Stimulated activated CD8-positive, alpha-beta memory T cell treated with anti-CD3 and anti-CD28 coated beads, Interleukin-7, amount 100 ng/mL, for 24 hours (primary cell): ENCODE results near the gene PRMT1.
"Not testable (repeated sequence)": the region's sequence is repeated elsewhere in the genome, so short reads cannot be mapped to it uniquely, and the experiment has no call there.

ENCODE experiments used
- DNase-seq: peaks from one replicate; pipeline ENCODE4 v3.0.0-alpha.2; 2020; ENCODE audit warnings: low read depth

PRMT1 gene

DNA sequence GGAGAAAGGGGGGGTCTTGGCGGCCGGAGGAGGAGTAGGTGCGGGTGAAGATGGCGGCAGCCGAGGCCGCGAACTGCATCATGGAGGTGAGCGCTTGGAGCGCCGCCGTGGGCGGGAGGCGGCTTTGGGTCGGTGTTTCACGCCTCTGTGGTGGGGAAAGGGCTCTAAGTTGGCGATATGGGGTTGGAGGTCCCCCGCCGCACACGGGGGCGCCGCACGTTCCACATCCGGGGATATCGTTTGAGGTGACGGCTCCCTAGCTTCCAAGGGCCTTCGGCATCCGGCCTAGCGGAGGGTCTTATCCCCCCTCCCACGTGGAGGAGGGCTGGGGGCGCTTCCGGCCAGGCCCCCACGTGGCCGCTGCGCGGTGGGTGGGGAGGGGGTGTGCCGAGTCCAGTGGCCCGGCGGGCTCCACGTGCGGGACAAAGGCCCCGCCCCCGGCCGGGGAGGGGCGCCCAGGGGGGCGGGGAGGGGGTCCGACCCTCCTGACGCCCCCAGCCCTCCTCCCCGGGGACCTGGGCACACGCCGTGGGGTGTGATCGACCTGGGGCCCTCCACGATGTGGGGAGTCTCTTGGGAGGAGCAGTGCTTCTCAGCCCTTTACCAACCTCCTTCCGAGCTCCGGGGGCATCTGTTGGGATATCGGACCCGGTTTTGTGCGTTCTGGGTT lies at the start of gene PRMT1:
PRMT1 (plus strand) TSS at position 41 of the 670 bp plus-strand sequence; CDS start at position 51, 10 bp downstream.
- DNase-seq = no peak

DNA sequence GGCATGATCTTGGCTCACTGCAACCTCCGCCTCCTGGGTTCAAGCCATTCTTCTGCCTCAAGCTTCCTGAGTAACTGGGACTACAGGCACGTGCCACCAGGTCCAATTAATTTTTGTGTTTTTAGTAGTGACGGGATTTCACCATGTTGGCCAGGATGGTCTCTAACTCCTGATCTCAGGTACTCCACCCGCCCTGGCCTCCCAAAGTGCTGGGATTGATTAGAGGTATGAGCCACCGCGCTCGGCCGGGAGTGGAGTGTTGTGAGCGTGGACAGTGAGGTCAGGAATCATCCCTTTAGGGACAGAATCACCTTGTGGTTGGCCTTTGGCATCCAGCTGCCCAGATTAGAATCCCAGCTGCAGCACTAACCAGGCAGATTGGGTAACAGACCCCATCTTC lies 47.4 kb upstream of the PRMT1 start:
- no peak for DNase-seq

DNA sequence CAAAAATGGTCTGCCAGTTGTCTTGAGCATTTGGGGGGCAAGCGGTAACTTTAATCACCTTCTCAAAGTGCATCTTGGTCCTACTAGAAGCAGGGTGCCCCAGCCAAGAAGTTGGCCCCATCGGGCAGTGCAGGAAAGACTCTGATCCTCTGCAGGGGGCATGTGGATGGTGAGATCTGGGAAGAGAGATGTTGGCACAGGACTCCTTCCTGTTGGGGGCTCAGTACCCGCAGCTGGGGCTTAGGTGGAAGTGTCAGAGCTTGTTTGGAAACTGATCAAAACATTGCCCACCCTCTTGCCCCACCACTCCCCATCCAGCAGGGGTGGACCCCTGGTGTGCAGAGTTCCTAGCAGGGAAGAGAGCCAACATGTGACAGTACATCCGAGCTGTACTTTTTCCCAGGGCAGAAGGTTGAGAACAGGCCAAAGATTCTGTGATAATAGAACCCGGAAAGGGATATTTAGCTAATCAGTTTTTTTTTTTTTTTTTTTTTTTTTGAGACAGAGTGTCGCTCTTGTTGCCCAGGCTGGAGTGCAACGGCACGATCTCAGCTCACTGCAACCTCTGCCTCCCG lies 46.0 kb upstream of the PRMT1 start:
- no peak for DNase-seq

GRCh38 chr19:49631610-49632192 lies 45.4 kb upstream of the PRMT1 start:
- DNase-seq = no peak

GRCh38 chr19:49632576-49632975 lies 44.5 kb upstream of the PRMT1 start:
- DNase-seq = no peak

GRCh38 chr19:49633273-49633672 lies 43.8 kb upstream of the PRMT1 start:
- DNase-seq = not testable (repeated sequence)

GRCh38 chr19:49635530-49636232 lies 41.4 kb upstream of the PRMT1 start:
- DNase-seq = no peak

- no peak for DNase-seq
Measured at GRCh38 chr19:49636233-49636932, 40.7 kb upstream of the PRMT1 start.

GRCh38 chr19:49637821-49638738 lies 39.0 kb upstream of the PRMT1 start:
- DNase-seq = no peak

GRCh38 chr19:49639401-49640112 lies 37.5 kb upstream of the PRMT1 start:
- no peak for DNase-seq

DNA sequence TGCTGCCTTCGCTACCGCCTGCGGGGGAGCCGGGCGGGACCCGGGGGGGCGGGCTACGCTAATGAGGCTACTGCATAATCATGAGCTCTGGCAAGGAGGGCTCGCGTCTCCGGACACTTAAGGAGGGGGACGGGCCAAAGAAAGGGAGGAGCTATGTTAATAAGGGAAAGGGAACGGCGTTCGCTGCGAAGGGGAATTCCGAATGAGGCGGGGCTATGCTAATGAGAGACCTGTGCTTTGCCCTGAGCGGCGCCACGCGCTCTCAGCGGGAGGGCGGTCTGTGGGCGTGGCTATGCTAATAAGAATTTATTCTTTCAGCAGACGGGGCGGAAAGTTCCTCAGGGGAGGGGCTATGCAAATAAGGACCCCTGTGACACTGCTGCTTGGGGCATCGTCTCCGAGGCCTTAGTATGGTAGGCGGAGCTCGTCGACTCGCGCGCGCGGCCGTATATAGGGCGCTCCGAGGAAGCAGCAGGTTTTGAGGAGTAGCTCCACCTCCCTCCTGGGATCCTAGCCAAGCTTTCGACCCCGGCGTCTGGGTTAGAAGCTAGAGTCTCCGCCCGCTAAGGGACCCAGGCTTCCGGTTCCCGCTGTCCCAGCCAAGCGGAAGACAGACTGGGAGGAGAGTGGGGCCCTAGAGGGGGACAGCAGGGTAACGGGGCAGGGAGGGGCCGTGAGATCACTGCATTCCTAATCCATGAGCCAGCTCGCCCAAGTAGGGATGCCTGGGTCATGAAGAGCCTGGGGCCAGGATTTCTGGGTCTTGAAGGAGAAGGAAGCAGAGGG lies 36.8 kb upstream of the PRMT1 start, which contains the start of gene RRAS:
RRAS (minus strand) TSS at position 31 of the 786 bp plus-strand sequence. CDS start 45 bp downstream, outside the sequence.
- peak; percentile 99 for DNase-seq

DNA sequence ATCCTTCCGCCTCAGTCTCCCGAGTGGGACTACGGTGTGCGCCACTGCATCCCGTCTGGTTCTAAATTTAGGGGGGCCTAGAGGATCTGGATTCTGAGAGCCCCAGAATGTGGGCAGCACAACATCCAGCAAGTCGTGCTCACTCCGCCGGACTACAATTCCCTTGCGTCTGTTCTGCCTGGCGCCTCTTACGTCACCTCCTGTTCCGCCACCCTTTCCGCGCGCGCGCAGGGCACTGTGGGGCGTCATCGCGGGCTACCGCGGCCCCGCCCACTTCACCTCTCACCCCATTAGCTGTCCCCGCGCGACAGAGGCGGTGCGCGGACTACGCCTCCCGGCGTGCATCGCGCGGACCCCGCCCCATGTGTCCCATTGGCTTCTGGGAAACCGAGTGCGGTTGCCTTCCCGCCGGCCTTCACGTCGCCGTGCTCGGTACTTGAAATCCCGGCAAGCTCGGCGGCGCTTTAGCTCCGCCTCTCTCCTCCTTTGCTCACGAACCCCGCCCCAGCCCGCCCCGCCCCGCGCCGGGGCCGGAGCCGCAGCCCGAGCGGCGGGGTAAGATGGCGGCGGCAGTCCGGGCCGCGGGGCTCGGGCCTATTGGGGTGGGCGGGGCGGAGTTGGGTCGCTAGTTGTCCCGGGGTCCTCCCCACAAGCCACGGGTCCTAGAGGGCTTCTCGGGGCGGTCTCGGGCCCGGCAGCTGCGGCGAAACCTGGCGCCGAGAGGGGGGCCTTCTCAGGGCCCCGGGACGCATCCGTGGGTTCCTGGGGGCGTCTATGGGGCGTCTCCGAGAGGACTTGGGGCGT lies 35.2 kb upstream of the PRMT1 start, which contains the start of gene SCAF1:
SCAF1 (plus strand) TSS at position 522 of the 804 bp plus-strand sequence. CDS start 2,818 bp downstream, outside the sequence.
- DNase-seq = peak; percentile 96

DNA sequence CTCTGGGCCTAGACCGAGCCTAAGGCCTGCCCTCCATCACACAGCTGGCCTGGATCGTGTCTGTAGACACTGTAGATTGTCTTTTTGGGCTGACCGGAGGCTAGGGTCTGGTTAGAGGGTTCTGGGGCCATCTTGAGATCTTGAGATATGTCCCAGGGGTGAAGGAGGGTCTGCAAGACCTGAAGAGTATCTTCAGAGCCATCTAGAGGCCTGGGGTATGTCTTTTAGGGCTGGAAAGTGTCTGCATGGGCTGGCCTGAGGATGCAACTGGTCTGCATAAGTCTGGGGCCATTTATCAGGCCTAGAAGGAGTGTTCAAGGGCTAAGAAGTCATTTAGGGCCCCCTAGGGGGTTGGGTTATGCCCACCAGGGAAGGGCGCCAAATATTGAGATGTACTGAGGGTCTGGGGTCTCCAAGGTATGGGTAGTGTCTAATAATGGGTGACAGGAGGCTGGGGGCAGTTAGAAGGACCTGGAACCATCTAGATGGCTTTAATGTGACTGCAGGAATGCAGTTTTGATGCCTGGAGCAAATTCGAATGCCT lies 34.5 kb upstream of the PRMT1 start:
- DNase-seq = no peak

- no peak for DNase-seq
Measured at GRCh38 chr19:49643466-49643865, 33.6 kb upstream of the PRMT1 start.

- no peak for DNase-seq
Measured at GRCh38 chr19:49645592-49645991, 31.5 kb upstream of the PRMT1 start.

GRCh38 chr19:49645995-49646394 lies 31.1 kb upstream of the PRMT1 start:
- DNase-seq = no peak

DNA sequence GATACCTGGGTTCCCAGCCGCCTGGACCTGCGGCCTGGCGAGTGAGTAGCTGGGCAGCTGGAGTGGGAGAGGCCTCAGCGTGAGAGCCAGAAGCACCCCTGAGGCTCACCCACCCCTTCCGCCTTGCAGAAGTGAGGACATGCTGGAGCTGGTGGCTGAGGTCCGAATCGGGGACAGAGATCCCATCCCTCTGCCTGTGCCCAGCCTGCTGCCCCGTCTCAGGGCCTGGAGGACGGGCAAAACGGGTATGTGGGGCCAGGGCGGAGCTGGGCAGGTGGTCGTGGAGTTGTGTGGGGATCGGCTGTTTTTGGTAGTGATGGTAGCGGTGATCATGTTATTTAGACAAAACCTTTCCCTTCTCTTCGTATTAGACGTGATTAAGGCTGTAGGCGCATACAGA lies 30.5 kb upstream of the PRMT1 start:
- no peak for DNase-seq
